Measurements from ENCODE around the gene EPHB1.

DNA sequence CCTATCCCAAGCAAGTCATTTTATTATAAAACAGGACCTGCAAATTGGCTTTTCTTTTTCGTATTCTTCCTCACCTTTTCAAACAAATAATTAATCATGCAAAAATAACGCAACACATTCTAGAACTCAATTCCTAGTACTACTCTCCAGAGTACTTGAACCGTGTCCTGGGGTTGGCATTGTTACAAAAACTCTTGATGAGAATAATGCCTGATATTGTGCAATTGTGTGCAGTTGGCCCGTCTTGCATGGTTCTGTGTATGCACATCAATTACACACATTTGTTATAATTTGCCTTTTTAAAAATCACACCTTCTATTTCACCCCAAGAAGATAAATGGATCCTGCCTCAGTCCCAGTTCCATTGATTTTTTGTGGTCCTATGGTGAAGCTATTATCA lies 205.4 kb downstream of the EPHB1 start:
- TF ChIP-seq SUZ12 (IDR thresholded peaks at IDR 0.05; ENCODE audit: extremely low read depth, insufficient read depth, insufficient read length) (no peak), YY1 (IDR thresholded peaks at IDR 0.05; ENCODE audit: insufficient read depth, insufficient read length) (no peak), ZNF274 (IDR thresholded peaks at IDR 0.05; ENCODE audit: low read depth, low read length) (no peak)

All from NT2/D1 (cell line).